Suprapubic skin (tissue), 4 donors: ENCODE measurements around the gene CTNNA3.

Experiments
- EP300 ChIP-seq: sonication (generic); formaldehyde crosslinking; IDR thresholded peaks from one replicate; pipeline ENCODE4 v1.6.1; 2017; ENCODE audit warnings: antibody characterized with exemption
- POLR2A ChIP-seq, 2 donors: fragments of 450-650 bp; IDR thresholded peaks; one replicate each; pipeline ENCODE4 v1.6.1; 2017; ENCODE audit warnings: antibody characterized with exemption in 2 of 2, mild to moderate bottlenecking in 2 of 2, moderate library complexity in 2 of 2
- POLR2AphosphoS5 ChIP-seq, 3 donors: sonication (generic); formaldehyde crosslinking; IDR thresholded peaks; one replicate each; pipeline ENCODE4 v1.6.1; 2017; ENCODE audit warnings: antibody characterized with exemption in 3 of 3
- TF ChIP-seq, protein P1 (sequence below), 2 donors: fragments of 200-600 bp in 1 of 2; fragments of 450-650 bp in 1 of 2; sonication (generic) in 1 of 2; IDR thresholded peaks; one replicate each; pipeline ENCODE4 v1.5.1; 2016 to 2019; ENCODE audit warnings: antibody characterized with exemption in 2 of 2, mild to moderate bottlenecking in 1 of 2, moderate library complexity in 1 of 2

- TF ChIP-seq, protein P1, sequence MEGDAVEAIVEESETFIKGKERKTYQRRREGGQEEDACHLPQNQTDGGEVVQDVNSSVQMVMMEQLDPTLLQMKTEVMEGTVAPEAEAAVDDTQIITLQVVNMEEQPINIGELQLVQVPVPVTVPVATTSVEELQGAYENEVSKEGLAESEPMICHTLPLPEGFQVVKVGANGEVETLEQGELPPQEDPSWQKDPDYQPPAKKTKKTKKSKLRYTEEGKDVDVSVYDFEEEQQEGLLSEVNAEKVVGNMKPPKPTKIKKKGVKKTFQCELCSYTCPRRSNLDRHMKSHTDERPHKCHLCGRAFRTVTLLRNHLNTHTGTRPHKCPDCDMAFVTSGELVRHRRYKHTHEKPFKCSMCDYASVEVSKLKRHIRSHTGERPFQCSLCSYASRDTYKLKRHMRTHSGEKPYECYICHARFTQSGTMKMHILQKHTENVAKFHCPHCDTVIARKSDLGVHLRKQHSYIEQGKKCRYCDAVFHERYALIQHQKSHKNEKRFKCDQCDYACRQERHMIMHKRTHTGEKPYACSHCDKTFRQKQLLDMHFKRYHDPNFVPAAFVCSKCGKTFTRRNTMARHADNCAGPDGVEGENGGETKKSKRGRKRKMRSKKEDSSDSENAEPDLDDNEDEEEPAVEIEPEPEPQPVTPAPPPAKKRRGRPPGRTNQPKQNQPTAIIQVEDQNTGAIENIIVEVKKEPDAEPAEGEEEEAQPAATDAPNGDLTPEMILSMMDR (IDR thresholded peaks at IDR 0.05) = no peak
- no peak for TF ChIP-seq POLR2A (IDR thresholded peaks at IDR 0.05)
- no peak for TF ChIP-seq POLR2AphosphoS5 (IDR thresholded peaks at IDR 0.05)
- TF ChIP-seq EP300 = no peak
Observed at GRCh38 chr10:66192162-66192831, 1503.7 kb downstream of the CTNNA3 start.
